ENCODE data around the gene OXCT1.
"Not testable (repeated sequence)": the region's sequence is repeated elsewhere in the genome, so short reads cannot be mapped to it uniquely, and the experiment has no call there.

The OXCT1 gene

GRCh38 chr5:41821051-41821450 lies 49.2 kb downstream of the OXCT1 start:
- DNase-seq: no peak

DNA sequence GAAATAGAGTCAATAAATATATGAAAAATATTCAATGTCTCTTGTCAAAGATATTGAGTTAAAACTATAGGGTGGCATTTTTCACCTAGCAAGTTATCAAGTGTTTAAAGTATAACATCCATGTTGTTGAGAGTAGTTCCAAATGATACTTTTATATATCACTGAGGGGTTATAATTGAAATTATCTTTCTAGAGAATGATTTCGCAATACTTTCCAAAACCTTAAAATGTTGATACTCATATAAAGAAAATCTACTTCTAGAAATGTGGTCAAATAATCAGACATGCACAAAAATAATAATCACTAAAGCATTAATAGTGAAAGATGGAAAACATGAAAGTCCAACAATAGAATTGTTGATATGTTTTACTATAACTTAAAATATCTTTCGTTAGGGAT lies 50.1 kb downstream of the OXCT1 start:
- DNase-seq: no peak

DNA sequence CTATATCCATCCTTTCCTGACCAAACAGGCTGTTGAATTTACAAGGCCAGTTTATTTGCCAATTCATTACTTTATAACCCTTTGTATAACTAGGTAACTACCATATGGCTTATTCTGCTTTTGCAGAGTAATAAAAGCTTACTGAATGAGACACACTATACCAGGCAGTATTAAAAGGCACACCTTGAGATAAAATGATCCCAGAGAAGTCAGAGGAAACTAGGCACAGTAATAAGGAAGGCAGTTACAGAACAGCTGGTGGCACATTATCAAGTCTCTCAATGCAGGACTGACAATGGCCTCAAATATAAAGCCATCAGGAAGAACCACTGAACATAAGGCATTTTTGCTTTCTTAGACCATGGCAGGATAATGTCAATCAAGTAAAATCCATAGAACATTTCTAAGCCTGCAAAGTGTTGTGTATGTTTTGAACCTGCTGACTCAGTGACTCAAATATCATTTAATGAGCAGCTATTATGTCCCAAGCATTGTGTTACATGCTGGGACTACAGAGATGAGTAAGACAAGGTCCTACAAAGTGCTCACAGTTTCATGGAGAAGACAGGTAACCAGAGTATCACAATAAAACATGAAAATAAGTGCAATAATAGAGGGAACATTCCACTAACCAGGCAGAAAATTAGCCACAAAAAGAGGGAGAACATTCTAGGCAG lies 52.5 kb downstream of the OXCT1 start:
- no peak for DNase-seq

GRCh38 chr5:41815663-41816229 lies 54.5 kb downstream of the OXCT1 start:
- DNase-seq: no peak

DNA sequence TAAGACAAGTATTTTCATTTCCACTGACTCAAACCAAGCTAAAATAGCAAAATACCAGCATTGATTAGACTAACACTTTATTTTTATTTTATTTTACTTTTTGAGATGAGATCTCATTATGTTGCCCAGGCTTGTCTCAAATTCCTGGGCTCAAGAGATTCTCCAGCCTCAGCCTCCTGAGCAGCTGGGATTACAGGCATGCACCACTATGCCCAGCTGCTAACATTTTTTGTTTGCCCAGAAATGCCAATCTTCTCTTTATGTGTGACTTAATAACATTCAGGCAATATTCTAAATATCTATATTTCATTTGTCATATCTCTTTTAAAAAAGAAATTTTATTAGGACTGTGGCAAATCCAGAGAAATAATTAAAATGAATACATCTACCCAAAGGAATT lies 55.0 kb downstream of the OXCT1 start:
- DNase-seq: no peak

DNA sequence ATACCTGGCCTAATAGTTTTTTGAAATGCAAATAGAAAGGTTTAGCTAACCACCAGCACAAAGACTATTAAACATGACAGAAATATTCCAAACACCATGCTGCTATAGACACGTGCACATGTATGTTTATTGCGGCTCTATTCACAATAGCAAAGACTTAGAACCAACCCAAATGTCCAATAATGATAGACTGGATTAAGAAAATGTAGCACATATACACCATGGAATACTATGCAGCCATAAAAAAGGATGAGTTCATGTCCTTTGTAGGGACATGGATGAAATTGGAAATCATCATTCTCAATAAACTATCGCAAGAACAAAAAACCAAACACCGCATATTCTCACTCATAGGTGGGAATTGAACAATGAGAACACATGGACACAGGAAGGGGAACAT lies 55.9 kb downstream of the OXCT1 start:
- not testable (repeated sequence) for DNase-seq

DNA sequence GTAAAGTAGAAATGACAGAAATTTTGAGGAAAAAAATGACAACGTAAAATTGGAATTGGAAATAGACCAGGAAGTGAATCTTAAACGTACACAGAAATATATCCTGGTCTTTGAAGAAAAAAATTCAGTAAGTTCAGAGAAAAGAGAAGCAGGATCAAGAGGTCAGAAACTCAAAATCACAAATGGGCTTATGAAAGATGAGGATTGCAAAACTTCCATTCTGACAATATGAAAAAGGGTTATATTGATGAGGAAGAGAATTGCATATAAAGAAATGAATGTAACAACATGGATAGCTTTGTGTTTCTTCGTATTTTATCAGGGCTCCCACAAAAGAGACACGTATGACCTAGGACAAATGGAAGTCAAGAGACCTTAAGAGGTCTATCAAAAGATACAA lies 58.1 kb downstream of the OXCT1 start:
- no peak for DNase-seq

DNA sequence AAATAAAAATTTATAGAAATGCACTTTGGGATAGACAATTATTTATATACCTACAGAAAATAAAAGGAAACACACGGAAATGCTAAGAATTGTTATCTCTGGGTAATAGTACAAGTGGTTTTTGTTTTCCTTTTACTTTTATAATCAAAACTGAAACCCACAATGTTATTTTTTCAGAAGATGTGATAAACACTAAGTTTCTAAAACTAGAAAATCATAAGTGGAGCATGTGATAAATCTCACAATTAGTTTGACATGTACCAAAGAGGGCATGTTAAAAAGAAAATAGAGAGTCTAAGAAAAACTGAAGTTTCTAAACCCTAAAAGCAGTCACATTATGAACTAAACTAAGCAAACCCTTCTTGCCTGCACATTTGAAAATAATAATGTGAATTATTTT lies 61.1 kb downstream of the OXCT1 start:
- no peak for DNase-seq

- no peak for DNase-seq
These were observed 61.9 kb downstream of the OXCT1 start for GRCh38 chr5:41808294-41808693.

- no peak for DNase-seq
These were observed 72.6 kb downstream of the OXCT1 start for GRCh38 chr5:41797662-41798061.

DNA sequence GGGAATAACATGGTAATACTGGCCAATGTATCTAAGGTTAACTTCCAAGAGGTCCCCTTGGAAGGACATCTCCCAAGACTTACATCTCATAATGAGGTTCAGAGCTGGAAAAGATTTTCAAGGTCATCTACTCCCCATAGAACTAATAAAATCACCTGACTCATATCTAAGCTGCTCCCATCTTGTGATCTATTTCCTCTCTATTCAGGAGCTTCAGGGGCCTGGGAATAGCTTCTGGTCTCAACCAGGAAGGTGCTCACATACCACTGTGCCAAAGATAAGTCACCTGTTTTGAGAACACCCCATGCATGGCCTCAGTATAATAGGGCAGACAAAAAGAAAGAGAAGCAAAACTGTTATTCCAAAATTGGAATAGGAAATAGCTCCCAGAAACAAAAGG lies 74.2 kb downstream of the OXCT1 start:
- DNase-seq: no peak

DNA sequence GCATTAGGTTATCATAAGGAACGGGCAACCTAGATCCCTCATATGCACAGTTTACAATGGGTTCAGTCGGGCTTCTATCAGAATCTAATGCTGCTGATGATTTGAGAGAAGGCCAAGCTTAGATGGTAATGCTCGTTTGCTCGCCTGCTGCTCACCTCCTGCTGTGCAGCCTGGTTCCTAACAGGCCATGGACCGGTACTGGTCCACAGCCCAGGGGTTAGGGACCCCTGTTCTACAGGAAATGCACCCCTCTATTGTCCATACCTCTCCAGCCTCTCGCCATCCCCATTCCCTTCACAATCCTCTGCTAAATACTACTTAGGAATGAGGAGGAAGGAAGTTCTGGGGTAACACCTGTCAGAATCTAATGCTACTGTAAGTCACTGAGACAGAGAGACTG lies 75.1 kb downstream of the OXCT1 start:
- no peak for DNase-seq

GRCh38 chr5:41794471-41794870 lies 75.8 kb downstream of the OXCT1 start:
- no peak for DNase-seq

DNA sequence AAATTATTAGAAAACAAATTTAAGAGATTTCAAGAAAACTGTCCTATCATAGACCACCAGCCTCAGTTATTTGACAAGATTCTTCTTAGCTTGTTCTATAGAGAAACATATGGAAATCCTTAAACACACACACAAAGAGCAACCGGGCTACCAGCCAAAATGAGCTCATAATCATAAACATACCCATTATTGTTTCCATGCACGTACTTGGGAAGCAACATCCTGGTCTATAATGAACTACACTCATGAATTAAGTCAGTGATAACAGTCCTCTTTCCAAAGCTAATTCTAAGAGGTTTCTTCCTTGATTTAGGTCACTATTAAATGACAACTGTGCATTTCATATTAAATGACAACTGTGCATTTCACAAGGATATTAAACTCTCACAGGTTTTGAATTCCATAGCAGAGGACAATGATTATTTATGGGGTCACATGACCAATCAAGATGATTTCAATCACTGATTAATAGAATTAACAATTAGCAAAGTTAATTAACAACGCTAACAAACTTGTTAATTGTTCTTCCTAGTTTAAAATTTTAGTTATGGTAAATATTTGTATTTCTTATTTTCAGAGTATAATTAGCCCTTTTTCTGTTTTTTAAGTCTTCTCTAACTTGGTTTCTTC lies 77.0 kb downstream of the OXCT1 start:
- no peak for DNase-seq

DNA sequence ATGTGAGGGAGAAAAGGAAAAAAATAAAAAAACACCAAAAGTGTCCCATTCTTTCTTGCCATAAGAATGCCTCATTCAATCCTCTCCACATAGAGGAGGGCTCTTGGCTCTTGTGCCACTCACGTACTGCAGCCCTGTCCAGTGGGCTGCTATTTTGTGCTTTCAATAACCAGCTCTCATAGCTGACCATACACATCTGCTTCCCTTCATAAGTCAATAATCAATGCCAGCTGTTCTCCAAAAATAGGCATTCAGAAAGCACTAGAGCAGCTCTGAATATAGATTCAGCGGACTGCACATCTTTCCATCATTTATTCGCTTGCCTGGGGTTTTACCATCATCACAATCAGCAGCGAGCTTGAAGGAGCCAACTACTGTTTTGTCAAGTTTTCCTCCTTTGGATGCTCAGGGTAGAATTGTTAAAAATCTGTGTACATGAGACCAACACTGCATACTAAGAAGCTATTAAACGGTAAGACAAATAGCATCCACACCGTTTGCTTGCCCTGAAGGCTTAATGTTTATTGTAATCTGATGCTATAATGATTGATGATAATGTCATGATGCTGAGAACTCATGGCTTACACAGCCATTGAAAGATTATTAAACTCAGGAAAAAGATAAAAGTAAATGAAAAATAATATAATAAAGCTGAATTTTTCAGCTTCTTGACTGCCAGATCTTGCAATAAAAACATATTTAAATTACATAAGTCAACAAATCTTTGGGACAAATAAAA lies 80.0 kb downstream of the OXCT1 start:
- DNase-seq: no peak

DNA sequence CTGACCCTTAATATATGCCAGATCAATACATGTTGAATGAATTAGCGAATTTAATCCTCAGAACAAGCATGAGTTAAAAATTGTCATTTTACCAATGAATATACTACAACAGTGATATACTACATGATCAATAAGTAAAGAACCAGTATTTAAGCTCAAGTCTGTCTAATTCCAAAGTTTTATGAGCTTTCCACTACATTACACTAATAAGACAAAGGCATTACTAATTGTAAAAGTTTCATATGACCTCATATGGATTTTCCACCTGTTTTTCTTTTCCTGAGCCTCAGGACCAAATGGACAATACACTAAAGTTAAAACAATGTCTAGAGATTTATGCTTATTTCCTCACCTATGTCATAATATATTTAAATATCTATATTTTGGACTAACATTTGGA lies 80.8 kb downstream of the OXCT1 start:
- DNase-seq: no peak

GRCh38 chr5:41788941-41789368 lies 81.3 kb downstream of the OXCT1 start:
- no peak for DNase-seq

DNA sequence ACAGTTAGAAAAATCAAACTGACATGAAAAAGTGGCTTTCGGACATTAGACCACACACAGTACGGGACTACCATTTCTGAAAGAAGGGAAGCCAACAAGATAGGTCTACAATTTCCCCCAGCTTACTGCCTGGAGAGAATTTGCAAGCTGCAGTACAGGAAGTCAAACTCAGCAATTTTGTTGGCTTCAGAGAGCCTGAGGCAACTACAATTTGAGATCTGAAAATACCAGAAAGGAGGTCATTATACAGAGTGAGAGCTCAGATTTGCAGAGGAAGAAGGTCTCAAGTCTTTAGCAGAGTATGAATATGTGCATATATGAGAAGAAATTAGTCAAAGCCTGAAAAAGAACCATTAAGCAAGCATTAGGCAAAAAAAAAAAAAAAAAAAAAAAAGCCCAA lies 83.0 kb downstream of the OXCT1 start:
- DNase-seq: no peak

DNA sequence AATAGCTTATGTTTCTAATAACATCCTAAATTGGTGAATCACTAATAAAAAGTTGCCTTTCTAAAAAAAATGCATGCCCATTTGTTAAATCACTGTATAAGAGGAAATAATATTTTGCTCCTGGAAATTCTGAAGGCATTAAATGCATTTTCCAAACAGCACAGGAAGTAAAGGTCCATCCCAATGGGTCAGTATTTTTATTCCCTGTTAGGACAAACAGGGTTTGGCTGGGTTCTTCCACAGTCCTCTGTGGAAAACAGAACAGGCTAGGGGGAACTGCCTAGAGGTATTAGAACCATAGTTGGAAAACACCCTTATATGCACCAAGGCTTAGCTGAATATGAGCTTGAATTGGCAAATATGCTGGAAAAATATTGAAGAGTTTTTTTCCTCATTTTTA lies 85.2 kb downstream of the OXCT1 start:
- DNase-seq: no peak

GRCh38 chr5:41778410-41778809 lies 91.8 kb downstream of the OXCT1 start:
- DNase-seq: no peak

GRCh38 chr5:41776435-41776834 lies 93.8 kb downstream of the OXCT1 start:
- DNase-seq: no peak

GRCh38 chr5:41773799-41774198 lies 96.4 kb downstream of the OXCT1 start:
- DNase-seq: no peak

DNA sequence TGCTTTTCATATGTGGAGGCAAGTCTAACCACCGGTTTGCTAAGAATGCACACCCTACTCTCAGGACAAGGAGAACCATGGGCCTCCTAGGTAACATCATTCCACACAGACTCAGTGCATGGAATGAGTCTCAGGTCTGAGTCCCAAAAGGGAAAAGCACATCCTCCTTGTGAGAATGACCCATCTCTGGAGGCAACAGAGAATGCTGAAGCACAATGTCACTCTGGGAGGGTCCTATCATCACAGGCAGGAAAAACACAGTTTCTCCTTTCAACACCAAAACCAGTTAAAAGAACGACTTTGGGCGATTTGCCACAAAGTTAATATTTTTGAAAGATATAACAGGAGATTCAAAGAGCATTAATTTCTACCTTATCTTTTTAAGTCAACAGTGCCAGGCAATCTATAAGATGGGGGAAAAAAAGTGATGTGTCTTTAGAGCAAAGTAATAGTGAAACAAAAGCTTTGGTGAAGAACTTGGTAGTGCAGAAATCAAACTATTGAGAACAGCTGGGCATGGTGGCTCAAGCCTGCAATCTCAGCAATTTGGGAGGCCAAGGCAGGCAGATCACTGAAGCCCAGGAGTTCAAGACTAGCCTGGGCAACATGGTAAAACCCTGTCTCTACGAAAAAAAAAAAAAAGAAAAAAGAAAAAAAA lies 97.3 kb downstream of the OXCT1 start:
- DNase-seq: no peak
